ENCODE results near the gene METTL23.
"Not testable (repeated sequence)": the region's sequence is repeated elsewhere in the genome, so short reads cannot be mapped to it uniquely, and the experiment has no call there.

METTL23 gene

GRCh38 chr17:76720941-76721340, 5.7 kb upstream of the METTL23 start:
- TF ChIP-seq CTCF (IDR thresholded peaks at IDR 0.05; ENCODE audit: insufficient read depth, low read length, poor library complexity, severe bottlenecking) = no peak
- no peak for TF ChIP-seq EZH2phosphoT487 (conservative IDR thresholded peaks at IDR 0.05; ENCODE audit: low read length)
- H2AFZ ChIP-seq (ENCODE audit: low read depth, low read length, severe bottlenecking) = no peak overlapping the region
- no peaks in the 10 kb centered on the region for H3K9me3 ChIP-seq (ENCODE audit: insufficient read depth, low read length)
- H3K4me2 ChIP-seq (ENCODE audit: low read depth, low read length, poor library complexity, severe bottlenecking) = no peak overlapping the region
- H3F3A ChIP-seq (ENCODE audit: insufficient read depth) = no peaks in the 10 kb centered on the region
- no peak overlapping the region for H3K4me3 ChIP-seq (ENCODE audit: insufficient read depth, low read length, poor library complexity, severe bottlenecking)
- no peaks in the 10 kb centered on the region for H4K20me1 ChIP-seq (ENCODE audit: low read depth, low read length)
- peaks cover 23% of the 10 kb centered on the region for H3K79me2 ChIP-seq (ENCODE audit: insufficient read depth, low read length)
- no peaks in the 10 kb centered on the region for H3K27me3 ChIP-seq (ENCODE audit: low read length)
- H3K27ac ChIP-seq (ENCODE audit: low read depth, low read length) = no peak overlapping the region
- no peaks in the 10 kb centered on the region for H3K9me2 ChIP-seq (replicated peaks; ENCODE audit: insufficient read depth, low read length)
- no peak overlapping the region for H3K9ac ChIP-seq (ENCODE audit: low read length)
- peaks cover 19% of the 10 kb centered on the region; the same call in 1 of the 2 replicates for H3K36me3 ChIP-seq (ENCODE audit: low read length)

- Histone ChIP-seq H3K9ac (ENCODE audit: low read length) (no peak overlapping the region), H3K36me3 (ENCODE audit: low read length) (peaks cover 19% of the 10 kb centered on the region; the same call in 1 of the 2 replicates), H3K4me2 (ENCODE audit: low read depth, low read length, poor library complexity, severe bottlenecking) (no peak overlapping the region), H3K4me3 (ENCODE audit: insufficient read depth, low read length, poor library complexity, severe bottlenecking) (no peak overlapping the region), H3K27me3 (ENCODE audit: low read length) (no peaks in the 10 kb centered on the region), H3K9me2 (replicated peaks; ENCODE audit: insufficient read depth, low read length) (no peaks in the 10 kb centered on the region), H2AFZ (ENCODE audit: low read depth, low read length, severe bottlenecking) (no peak overlapping the region), H3K79me2 (ENCODE audit: insufficient read depth, low read length) (peaks cover 26% of the 10 kb centered on the region), H3K9me3 (ENCODE audit: insufficient read depth, low read length) (no peaks in the 10 kb centered on the region), H3F3A (ENCODE audit: insufficient read depth) (no peaks in the 10 kb centered on the region), H4K20me1 (ENCODE audit: low read depth, low read length) (no peaks in the 10 kb centered on the region), H3K27ac (ENCODE audit: low read depth, low read length) (no peak overlapping the region)
- TF ChIP-seq EZH2phosphoT487 (conservative IDR thresholded peaks at IDR 0.05; ENCODE audit: low read length) = no peak
- TF ChIP-seq CTCF (IDR thresholded peaks at IDR 0.05; ENCODE audit: insufficient read depth, low read length, poor library complexity, severe bottlenecking) = no peak
Measured at GRCh38 chr17:76721463-76721862, 5.2 kb upstream of the METTL23 start.

GRCh38 chr17:76722279-76722678, 4.4 kb upstream of the METTL23 start:
- Histone ChIP-seq H4K20me1 (ENCODE audit: low read depth, low read length) (no peaks in the 10 kb centered on the region), H2AFZ (ENCODE audit: low read depth, low read length, severe bottlenecking) (no peak overlapping the region), H3K9ac (ENCODE audit: low read length) (no peak overlapping the region), H3F3A (ENCODE audit: insufficient read depth) (peaks cover 6% of the 10 kb centered on the region), H3K79me2 (ENCODE audit: insufficient read depth, low read length) (peaks cover 31% of the 10 kb centered on the region), H3K27me3 (ENCODE audit: low read length) (no peaks in the 10 kb centered on the region), H3K9me3 (ENCODE audit: insufficient read depth, low read length) (no peaks in the 10 kb centered on the region), H3K4me3 (ENCODE audit: insufficient read depth, low read length, poor library complexity, severe bottlenecking) (no peak overlapping the region), H3K36me3 (ENCODE audit: low read length) (peaks cover 19% of the 10 kb centered on the region), H3K9me2 (replicated peaks; ENCODE audit: insufficient read depth, low read length) (no peaks in the 10 kb centered on the region), H3K27ac (ENCODE audit: low read depth, low read length) (no peak overlapping the region), H3K4me2 (ENCODE audit: low read depth, low read length, poor library complexity, severe bottlenecking) (no peak overlapping the region)
- TF ChIP-seq EZH2phosphoT487 (conservative IDR thresholded peaks at IDR 0.05; ENCODE audit: low read length) (no peak), CTCF (IDR thresholded peaks at IDR 0.05; ENCODE audit: insufficient read depth, low read length, poor library complexity, severe bottlenecking) (no peak)

GRCh38 chr17:76722977-76723376, 3.7 kb upstream of the METTL23 start:
- not testable (repeated sequence) for H3K4me3 ChIP-seq (ENCODE audit: insufficient read depth, low read length, poor library complexity, severe bottlenecking); H3K9ac ChIP-seq (ENCODE audit: low read length); H3K4me2 ChIP-seq (ENCODE audit: low read depth, low read length, poor library complexity, severe bottlenecking); H3K27ac ChIP-seq (ENCODE audit: low read depth, low read length); H4K20me1 ChIP-seq (ENCODE audit: low read depth, low read length); H3K9me2 ChIP-seq (replicated peaks; ENCODE audit: insufficient read depth, low read length); H2AFZ ChIP-seq (ENCODE audit: low read depth, low read length, severe bottlenecking); H3K9me3 ChIP-seq (ENCODE audit: insufficient read depth, low read length); H3K27me3 ChIP-seq (ENCODE audit: low read length)
- Histone ChIP-seq H3K36me3 (ENCODE audit: low read length) (peaks cover 19% of the 10 kb centered on the region), H3K79me2 (ENCODE audit: insufficient read depth, low read length) (peaks cover 38% of the 10 kb centered on the region), H3F3A (ENCODE audit: insufficient read depth) (peaks cover 13% of the 10 kb centered on the region)
